GM19438 (cell line): ENCODE results near the gene NR6A1.
A peak's percentile ranks its signal among the peaks of the same experiment; 100 is the strongest.

Experiments used
- ATAC-seq: cut with Tn5 transposase; IDR thresholded peaks from one replicate; pipeline ENCODE4 v1.9.1; 2021; ENCODE audit warnings: low read depth; ENCODE audit not compliant: unreplicated experiment

Gene NR6A1

GRCh38 chr9:124665391-124666058 is 105.6 kb downstream of the NR6A1 start:
- no peak for ATAC-seq

GRCh38 chr9:124664143-124664542 is 107.0 kb downstream of the NR6A1 start:
- ATAC-seq: no peak

- no peak for ATAC-seq
Observed at GRCh38 chr9:124663046-124663961, 107.8 kb downstream of the NR6A1 start.

GRCh38 chr9:124662561-124662960 is 108.5 kb downstream of the NR6A1 start:
- no peak for ATAC-seq

- no peak for ATAC-seq
Observed at GRCh38 chr9:124661271-124661670, 109.8 kb downstream of the NR6A1 start.

GRCh38 chr9:124660341-124660801 is 110.7 kb downstream of the NR6A1 start:
- ATAC-seq: no peak

GRCh38 chr9:124659099-124659659 is 111.9 kb downstream of the NR6A1 start:
- peak; percentile 67 for ATAC-seq

- ATAC-seq: peak; percentile 85
Observed at GRCh38 chr9:124658165-124659017, 112.7 kb downstream of the NR6A1 start.

GRCh38 chr9:124657516-124657915 is 113.6 kb downstream of the NR6A1 start:
- no peak for ATAC-seq

- no peak for ATAC-seq
Observed at GRCh38 chr9:124654431-124654830, 116.7 kb downstream of the NR6A1 start.

GRCh38 chr9:124652615-124653393 is 118.3 kb downstream of the NR6A1 start:
- no peak for ATAC-seq

- no peak for ATAC-seq
Observed at GRCh38 chr9:124652203-124652602, 118.9 kb downstream of the NR6A1 start.

GRCh38 chr9:124645274-124645673 is 125.8 kb downstream of the NR6A1 start:
- ATAC-seq: no peak

- no peak for ATAC-seq
Observed at GRCh38 chr9:124639637-124640036, 131.5 kb downstream of the NR6A1 start.

- no peak for ATAC-seq
Observed at GRCh38 chr9:124635285-124635684, 135.8 kb downstream of the NR6A1 start.

GRCh38 chr9:124632077-124632621 is 139.0 kb downstream of the NR6A1 start:
- no peak for ATAC-seq

GRCh38 chr9:124631326-124631725 is 139.8 kb downstream of the NR6A1 start:
- no peak for ATAC-seq

GRCh38 chr9:124629600-124629999 is 141.5 kb downstream of the NR6A1 start:
- ATAC-seq: no peak

- no peak for ATAC-seq
Observed at GRCh38 chr9:124628741-124629140, 142.4 kb downstream of the NR6A1 start.
